HG02763 (cell line): ENCODE measurements around the gene ACTG2.
"Not testable (repeated sequence)": the region's sequence is repeated elsewhere in the genome, so short reads cannot be mapped to it uniquely, and the experiment has no call there.

Source experiments
- ATAC-seq: cut with Tn5 transposase; IDR thresholded peaks from one replicate; pipeline ENCODE4 v1.9.1; 2021; ENCODE audit warnings: mild to moderate bottlenecking, moderate library complexity; ENCODE audit not compliant: unreplicated experiment

ACTG2 gene

DNA sequence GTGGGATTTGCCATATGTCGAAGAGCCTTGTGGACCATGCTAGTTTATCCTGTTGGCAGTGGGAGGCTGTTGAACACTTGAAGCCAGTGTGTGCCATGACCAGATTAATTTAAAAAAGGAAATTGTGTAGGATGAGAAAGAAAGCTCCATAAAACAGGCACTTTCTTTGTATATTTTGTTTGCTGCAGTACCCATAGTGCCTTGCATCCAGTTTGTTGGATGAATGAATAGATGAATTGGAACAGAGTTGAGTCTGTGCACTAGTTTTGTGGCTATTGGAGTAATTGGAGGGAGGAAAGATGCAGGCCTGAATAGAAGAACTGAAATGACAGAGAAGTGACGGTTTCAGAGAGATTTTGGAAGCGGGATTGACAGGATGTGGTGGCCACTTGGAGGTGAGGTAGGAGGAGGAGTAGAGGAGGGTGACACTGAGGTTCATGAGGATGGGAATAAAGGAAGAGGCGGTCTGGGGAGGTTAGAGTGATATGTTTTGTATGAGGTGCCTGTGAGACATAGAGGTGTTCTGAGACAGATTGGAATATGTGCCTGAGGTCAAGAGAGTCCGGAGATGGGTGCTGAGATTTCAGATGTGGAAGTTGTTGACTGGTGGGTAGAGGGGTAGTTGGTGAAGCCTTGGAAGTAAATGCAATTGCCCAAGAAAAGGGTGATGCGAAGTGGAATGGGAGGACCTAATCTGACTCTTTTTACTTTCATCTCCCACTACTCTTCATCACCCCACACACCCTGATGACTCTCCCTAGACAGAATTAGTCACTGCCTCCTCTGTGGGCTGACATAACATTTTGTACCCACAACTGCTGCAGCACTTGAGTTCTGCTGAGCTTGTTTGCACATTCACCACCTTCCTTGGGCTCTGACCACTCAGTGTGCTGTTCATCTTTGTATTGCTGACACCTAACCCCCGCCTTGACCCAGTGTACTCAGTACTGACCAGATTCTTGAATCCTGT lies 39.0 kb downstream of the ACTG2 start:
- no peak for ATAC-seq

DNA sequence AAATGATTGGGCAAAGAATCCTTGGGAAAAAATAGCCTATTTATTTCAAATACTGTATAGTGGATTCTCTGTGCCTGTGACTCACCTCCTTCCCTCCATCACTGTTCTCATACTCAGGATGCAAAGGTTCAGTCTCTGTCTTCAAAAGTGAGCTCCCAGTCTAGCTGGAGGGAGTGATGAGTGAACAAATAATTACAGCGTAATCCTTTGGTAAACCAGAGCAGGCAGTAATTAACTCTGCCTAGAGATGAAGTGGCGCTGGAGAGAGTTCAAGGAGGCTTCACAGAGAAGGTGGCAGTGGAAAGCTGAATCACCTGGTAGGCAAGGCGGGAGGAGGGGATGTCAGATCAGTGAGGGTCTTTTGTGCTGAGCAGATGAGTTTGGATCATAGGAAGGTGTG lies 40.4 kb downstream of the ACTG2 start:
- no peak for ATAC-seq

DNA sequence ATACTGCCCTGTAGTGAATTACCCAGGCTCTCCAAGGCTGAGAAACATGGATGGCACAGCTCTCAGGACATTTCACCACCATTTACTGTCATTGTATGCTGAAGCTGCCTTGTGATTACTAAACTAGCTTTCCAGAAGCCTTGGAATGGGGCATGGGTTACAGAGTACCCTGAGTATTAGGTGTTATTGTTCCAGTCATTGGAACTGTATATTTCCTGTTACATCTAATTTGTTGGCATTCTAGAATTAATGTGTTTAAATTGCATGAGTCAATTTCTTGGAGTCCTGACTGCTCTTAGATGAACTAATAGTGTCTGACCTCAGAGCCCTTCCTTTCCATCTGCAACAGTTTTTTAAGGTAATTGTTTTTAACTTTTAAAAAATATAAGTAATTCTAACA lies 42.8 kb downstream of the ACTG2 start:
- ATAC-seq, result no peak

DNA sequence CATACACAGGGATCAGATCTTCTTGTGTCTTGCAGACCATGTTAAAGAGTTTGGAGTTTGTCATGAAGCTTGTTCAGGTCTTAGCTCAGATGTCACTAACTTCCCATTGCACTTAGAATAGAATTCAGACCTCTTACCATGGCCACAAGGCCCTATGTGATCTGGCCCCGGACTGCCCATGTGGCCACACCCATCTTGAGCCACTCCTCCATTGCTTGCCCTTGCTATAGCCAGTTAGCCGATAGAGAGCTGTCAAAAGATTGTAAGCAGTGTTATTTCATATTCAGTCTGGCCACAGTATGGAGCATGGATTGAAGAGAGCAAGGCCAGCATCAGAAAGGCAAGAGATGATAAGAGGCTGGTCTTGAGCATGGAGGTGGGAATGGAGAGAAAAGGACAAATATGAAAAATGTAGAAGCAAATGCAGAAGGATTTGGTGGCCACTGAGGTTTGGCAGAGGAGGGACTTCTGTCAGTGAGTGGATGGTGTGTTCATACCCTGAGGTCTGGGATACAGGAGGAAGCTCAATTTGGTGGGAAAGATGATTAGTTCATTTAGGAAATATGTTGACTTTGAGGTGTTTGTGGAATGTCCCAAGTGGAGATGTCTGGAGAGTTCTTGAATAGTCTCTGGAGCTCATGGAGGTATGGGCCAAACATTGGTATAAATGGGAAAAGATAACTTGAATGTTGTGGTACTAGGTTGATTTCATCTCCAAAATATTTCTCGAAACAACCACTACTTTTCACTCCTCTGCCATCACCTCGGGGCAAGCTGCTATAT lies 44.5 kb downstream of the ACTG2 start:
- no peak for ATAC-seq

DNA sequence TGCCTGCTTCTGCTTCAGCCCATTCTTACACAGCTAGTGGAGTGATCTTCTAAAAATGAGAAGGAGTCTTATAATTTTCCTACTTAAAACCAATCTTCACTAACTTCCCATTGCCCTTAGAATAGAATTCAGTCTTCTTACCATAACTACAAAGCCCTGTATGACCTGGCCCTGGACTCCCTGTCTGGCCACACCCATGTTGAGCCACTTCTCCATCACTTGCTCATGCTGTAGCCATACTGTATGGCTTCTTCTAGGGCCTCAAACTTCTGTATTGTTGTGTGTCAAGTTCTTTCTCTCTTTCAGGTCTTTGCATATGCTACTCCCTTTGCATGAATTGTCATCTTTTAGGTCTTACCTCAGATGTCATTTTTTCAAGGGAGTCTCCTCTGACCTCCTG lies 45.1 kb downstream of the ACTG2 start:
- ATAC-seq, result no peak

DNA sequence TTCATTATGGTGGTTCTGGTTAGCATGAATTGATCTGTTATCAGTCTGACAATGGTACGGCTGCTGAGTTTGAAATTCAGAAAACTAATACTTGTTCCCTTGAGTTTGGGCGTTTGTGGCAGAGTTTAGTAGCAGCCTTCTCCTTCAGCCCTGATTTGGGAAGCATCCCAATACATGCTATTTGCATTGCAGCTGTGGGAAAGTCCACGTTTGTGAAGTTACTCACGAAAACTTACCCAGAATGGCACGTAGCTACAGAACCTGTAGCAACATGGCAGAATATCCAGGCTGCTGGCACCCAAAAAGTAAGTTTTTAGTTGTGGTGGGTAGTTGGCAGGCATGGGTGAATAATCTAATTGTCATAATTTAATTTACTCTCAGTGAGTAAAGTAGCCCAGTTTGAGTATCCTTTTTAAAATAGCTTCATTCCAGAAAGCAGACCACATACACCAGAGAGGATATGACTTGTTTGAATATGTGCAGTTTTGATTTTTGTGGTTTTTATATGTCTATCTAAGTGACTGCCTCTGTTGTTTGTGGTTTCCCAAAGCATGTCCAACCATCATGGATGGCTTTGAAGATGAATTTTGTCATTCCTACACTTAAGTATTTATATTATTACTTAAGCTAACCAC lies 46.0 kb downstream of the ACTG2 start:
- ATAC-seq, result no peak

DNA sequence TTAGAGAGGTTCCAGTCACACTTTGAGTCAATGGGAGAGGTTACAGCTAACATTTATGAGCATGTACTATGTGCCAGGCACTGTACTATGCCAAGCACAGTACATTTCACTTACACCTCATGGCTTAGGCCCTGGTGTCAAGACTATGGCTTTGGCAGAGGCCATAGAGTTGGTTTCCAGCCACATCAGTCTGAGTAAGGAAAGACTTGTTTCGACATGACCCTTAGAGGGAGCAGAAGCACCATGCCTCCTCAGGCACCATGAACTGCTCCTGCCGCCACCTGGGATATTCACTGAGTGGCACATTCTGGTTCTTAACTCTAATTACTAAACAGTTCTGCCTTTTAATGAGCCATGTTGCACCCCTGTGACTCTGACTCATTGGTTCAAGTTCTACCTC lies 46.6 kb downstream of the ACTG2 start:
- ATAC-seq, result no peak

DNA sequence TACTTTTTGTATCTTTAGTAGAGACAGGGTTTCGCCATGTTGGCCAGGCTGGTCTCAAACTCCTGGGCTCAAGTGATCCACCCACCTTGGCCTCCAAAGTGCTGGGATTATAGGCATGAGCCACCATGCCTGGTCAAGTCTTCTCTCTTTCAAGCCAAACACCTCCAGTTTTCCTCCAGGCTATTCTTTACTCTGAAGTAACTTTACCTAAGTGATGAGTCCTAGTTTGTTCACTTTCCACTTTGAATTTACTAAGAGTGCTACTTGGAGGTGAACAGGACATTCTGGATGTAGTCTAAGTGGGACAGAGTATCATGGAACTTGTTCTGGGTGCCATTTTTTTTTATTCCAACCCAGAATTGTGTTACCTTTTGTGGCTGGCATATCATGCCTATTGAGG lies 47.3 kb downstream of the ACTG2 start:
- ATAC-seq, result not testable (repeated sequence)

DNA sequence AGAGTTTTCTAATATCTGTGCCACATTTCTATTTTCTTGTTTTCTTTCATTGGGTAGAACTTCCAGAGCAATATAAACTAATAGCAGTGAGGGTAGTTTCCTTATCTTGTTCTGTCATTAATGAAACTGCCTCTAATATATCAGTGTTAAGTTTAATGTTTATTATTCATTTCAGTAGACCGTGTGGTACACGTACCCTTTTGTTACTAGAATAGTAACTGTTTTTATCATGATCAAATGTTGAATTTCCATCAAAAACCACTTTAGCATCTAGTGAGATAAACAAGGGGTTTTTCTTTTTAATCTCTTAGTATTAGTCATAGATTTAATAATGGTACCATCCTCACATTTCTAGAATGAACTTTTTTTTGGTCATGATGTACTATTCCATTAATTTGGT lies 49.9 kb downstream of the ACTG2 start:
- no peak for ATAC-seq

DNA sequence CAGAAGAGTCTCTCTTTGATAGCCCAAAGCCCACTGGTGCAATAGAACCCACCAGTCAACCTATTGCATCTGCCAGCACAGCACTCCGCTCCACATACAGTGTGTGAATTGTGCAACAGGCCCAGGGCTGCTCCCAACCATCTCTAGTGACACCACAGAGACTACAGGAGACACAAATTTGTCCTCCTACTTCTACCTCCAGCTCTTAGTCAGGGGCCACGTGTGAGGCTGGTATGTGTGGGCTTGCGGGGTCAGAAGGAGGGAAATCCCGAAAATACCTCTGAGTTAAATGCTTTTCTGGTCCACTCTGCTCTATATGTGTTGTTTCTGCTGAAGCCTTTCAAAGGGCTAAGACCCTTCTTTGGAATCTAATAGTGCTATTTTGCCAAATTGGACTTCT lies 51.9 kb downstream of the ACTG2 start:
- ATAC-seq, result no peak

DNA sequence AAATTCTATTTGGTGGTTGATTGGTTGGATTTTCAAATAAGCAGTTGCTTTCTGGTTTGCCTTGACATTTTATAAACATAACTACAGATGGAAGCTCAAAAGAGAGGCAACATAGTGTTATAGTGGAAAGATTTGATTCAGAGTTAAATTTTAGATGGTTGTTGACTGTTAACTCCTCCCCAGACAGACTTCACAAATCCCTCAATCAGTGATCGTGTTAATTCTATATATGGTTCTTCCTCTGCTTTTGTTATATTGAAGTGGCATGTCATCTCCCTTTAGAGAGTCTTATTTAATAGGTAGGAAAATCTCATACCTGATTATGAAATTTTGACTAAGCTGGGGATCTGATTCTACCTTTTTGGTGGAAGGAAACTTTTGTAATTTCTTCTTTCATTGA lies 53.4 kb downstream of the ACTG2 start:
- no peak for ATAC-seq

DNA sequence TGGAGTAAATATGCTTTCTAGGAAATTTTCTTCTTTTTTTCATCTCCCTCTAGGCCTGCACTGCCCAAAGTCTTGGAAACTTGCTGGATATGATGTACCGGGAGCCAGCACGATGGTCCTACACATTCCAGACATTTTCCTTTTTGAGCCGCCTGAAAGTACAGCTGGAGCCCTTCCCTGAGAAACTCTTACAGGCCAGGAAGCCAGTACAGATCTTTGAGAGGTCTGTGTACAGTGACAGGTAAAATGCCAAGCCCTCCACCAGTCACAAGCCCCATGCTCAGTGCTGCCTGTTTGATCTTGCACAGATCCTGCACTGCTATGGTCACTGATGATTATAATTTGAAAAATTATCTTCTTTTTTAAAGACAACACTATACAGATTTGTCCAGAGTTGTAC lies 53.9 kb downstream of the ACTG2 start:
- no peak for ATAC-seq

DNA sequence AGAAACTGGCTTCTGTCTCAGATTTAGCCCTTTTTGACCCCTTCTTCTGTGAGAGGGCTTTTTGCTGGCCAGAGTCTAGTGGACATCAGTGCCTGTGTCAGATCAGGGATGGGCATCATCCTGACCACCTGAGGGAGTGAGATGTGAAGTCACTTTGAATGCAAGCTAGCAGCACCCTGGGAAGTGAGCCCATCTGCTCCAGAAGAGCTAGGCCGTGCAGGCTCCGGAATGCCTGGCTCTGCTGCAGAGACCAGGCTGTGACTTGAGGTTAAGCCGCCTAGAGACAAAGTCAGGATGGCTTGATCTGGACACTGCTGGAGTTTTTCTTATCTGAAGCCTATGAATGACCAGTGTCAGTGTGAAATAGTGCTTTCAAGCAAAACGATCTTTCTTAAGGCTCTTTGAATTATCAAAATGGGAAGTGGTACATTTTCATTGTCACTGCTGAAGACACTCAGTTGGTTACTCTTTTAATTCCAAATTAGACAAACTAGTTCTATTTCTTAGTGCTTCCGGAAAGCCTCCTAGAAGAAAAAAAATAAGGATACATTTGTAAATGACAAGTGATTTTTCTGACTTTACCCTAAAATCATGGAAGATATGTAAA lies 54.7 kb downstream of the ACTG2 start:
- ATAC-seq, result no peak

DNA sequence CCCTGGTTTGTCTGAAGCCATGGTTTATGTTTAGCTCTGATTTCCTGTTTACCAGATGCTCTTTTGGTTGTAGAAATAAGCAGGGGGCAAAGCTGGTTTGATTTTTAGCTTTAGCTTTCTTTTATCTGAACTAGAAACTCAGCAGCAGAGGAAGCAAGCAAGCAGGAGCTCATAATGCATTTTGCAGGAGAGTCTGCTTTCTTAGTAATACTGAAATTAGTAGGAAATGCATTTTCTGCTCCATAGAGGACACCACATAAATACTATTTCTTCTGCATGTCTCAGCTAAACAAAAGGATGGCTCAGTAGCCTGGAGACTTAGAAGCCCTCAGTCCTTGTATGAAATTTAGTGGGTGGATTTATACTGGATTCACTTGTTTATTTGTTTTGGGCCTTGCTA lies 57.0 kb downstream of the ACTG2 start:
- no peak for ATAC-seq

DNA sequence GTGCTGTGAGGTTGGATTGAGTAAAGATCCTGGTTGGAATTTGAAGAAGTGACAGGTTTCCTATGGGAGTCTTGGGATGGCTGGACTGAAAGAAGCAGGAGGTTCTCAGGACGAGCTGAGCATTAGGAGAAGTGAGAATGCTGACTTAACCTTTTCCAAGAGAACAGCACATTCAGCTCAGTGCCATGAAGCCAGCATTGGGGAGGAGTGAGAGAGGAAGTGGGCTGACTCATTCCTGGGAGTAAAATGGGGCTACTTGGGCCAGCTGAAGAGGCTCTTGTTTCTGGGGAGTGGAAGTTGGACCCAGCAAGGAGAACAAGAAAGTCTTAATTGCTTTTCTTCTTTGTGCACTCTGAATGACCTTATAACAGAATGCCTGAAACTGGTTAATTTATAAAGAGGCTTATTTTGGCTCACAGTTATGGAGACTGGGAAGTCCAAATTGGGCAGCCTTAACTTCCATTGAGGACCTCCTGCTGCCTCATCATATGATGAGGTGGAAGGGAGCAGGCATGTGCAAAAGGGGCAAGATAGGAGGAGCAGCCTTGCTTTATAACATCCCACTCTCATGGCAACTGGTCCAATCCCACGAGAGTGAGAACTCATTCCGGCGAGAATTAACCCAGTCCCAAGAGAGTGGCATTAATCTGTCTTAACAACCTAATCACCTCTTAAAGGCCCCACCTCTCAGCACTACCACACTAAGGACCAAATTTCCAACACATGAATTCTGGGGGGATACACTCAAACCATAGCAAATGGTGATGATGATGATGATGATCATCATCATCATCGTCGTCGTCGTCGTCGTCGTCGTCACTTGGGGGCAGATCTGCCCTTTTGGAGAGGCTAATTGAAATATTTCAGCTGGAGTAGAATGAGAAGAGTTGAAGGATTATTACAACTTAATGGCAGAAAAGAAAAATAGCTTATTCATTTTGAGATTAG lies 60.0 kb downstream of the ACTG2 start:
- no peak for ATAC-seq

DNA sequence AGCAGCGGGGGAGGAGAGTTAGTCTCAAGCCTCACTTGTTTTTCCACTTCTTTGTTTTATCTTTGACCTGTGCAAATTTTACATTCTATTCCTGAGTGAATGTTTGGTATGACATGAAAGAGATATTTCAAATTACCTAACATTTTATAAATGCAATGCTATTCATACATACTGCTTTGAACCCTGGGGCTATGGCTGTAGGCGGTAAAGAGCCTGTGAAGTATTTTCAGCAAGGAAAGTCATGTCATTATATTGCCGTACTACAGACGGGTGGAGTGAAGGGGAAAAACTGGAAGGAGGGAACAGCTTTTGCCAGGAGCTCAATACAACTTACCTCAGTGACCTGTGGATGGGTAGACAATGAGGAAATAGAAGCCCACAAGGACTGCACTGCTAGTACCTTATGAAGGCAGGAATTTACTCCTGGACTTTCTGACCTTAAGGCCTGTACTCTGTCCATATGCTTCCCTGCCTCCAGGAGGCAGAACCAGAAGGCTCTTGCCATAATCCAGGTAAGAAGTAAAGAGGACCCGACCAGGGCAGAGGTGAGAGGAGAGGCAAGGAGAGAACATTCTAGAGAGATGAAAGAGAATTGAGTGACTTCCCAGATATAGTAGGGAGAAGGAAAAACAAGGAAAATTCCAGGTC lies 63.5 kb downstream of the ACTG2 start:
- no peak for ATAC-seq

DNA sequence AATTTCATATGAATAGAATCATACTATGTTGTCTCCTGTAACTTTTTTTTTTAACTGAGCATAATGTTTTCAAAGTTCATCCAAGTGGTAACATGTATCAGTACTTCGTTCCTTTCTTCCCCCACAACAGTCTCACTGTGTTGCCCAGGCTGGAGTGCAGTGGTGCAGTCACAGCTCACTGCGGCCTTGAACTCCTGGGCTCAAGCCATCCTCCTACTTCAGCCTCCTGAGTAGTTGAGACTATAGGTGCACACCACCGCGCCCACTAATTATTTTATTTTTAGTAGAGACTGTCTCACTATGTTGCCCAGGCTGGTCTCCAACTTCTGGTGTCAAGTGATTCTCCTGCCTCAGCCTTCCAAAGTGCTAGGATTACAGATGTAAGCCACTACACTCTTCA lies 68.5 kb downstream of the ACTG2 start:
- ATAC-seq, result no peak

DNA sequence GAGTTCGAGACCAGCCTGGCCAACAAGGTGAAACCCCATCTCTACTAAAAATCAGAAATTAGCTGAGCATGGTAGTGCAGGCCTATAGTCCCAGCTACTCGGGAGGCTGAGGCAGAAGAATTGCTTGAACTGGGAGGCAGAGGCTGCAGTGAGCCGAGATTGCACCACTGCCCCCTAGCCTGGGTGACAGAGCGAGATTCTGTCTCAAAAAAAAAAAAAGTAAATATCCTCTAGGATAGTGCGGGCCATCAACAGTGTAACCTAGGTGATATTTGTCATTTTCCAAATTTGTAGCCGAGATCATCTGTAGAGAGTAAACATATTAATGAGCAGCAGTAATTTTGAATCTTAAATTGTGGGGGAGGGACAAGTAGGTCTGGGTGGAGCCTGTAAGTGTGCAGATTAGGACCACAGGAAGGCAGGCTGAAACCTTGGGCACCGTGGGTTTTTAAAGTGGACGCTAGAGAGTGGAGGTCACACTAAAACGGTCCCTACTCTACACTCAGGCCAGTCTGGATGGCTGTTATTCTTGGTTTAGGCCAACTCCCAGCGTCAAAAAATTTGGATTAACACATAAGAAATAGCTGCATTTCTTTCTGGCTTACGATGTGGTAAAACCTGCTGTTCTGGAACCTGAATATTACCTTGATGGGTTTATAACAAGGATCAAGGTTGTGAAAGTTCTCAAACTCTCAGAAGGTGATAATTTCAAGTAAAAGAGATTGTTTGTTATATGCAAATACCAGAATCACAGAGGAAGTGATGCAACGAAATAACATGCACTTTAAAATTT lies 69.2 kb downstream of the ACTG2 start:
- ATAC-seq, result no peak

DNA sequence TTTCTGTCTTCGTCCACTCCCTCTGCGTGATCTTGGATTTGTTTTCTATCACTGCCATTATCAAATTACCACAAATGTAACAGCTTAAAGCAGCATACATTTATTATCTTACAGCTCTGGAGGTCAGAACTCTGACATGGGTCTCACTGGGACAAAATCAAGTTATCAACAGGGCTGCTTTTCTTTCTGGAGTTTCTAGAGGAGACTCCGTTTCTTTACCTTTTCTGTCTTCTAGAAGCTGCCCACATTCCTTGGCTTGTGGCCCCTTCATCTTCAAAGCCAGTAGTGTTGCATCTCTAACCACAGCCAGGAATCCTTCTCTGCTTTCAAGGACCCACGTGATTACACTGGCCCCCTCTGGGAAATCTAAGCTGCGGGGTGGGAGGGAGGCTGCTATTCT lies 70.0 kb downstream of the ACTG2 start:
- ATAC-seq, result no peak
